ENCODE measurements around the gene ZNF569. TPM values are rescaled to one million over a fixed set of nuclear protein-coding genes. Genes with fewer than 3 reads are reported as not detected.

The ZNF569 gene
- total RNA-seq, 1 donor from 2014 or later, result 3.7 TPM

DNA sequence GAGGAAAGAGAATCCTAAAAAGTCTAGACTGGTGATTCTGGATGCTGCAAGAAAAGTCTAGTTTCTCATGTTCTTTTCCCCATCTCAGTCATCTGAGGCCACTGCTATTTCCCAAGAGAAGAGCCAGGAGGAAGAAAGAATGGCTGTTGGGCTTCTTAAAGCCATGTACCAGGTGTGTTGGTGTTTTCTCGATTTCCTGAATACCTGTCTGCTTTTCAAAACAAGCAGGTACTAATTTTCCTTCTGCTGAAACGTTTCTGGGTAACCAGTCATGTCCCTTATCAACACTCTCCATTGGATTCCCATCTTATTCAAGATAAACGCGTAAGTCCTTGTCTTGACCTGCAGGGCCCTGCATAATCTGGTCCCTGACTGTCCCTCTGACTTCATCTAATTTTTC, 3.0 kb upstream of the ZNF569 start:
- Histone ChIP-seq H3K27me3 (no peaks in the 10 kb centered on the region), H3K27ac (no peak overlapping the region), H3K36me3 (peaks cover 0 to 41% of the 10 kb centered on the region in 2 donors), H3K4me3 (peak overlapping the region; percentile 69 to 73), H3K4me1 (peaks cover 31% of the 10 kb centered on the region), H3K9me3 (no peaks in the 10 kb centered on the region)
- TF ChIP-seq CTCF (IDR thresholded peaks at IDR 0.05) (no peak), POLR2A (IDR thresholded peaks at IDR 0.05) (no peak), POLR2AphosphoS5 (IDR thresholded peaks at IDR 0.05; ENCODE audit: insufficient read depth in 1 of 2, low read depth in 1 of 2) (no peak)
- intact Hi-C loops (cut with DNase I), result no loop called here
- no peak for DNase-seq (ENCODE audit: extremely low spot score in 2 of 2)

- Histone ChIP-seq H3K4me1 (peaks cover 31% of the 10 kb centered on the region), H3K9me3 (no peaks in the 10 kb centered on the region), H3K36me3 (peaks cover 0 to 40% of the 10 kb centered on the region in 2 donors), H3K27ac (peak within 1 kb of the TSS; percentile 83), H3K27me3 (no peaks in the 10 kb centered on the region), H3K4me3 (peak within 1 kb of the TSS; percentile 69 to 73)
- DNase-seq (ENCODE audit: extremely low spot score in 2 of 2), result peak in 1 of 2 donors; percentile 83
- no peak for TF ChIP-seq CTCF (IDR thresholded peaks at IDR 0.05)
- peak; percentile 85 to 96 for TF ChIP-seq POLR2AphosphoS5 (IDR thresholded peaks at IDR 0.05; ENCODE audit: insufficient read depth in 1 of 2, low read depth in 1 of 2)
- TF ChIP-seq POLR2A (IDR thresholded peaks at IDR 0.05), result peak in 1 of 2 donors; percentile 63
- intact Hi-C loops (cut with DNase I), result loop anchor here (5.0 kb wide), 1 partner anchor 758 kb away; no protein-coding TSS in a partner anchor
Measured at GRCh38 chr19:37468961-37469777, 1.9 kb upstream of the ZNF569 start, which contains the start of gene ZNF570. Gene ZNF570 (plus strand): TSS chr19:37469356. CDS start chr19:37470355, 999 bp downstream.

DNA sequence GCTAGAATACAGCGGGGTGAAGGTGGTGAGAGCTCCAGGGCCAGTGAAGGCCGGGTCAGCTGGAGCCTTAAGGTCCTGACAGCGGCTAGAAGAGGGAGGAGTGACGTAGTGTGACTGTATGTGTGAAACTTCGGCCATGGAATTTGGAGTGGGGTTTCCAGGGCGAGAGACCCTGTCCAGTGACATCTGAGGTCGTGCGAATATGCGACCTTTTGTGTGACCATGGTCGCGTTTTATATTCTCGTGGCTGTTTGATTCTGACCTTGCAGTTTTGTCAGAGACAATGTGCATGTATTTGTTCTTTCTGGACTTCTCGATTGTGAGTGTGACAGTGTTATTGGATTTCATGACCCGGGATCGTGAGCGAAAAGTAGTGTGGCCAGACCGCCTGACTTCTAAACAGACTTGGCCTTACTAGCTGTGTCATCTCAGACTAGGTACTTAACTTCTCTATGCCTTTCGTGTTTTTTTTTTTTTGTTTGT, 405 bp upstream of the ZNF569 start:
- TF ChIP-seq CTCF (IDR thresholded peaks at IDR 0.05), result no peak
- TF ChIP-seq POLR2A (IDR thresholded peaks at IDR 0.05), result no peak
- TF ChIP-seq POLR2AphosphoS5 (IDR thresholded peaks at IDR 0.05; ENCODE audit: insufficient read depth in 1 of 2, low read depth in 1 of 2), result no peak
- Histone ChIP-seq H3K27me3 (no peaks in the 10 kb centered on the region), H3K4me1 (peaks cover 31% of the 10 kb centered on the region), H3K27ac (peak overlapping the region; percentile 83), H3K4me3 (peak overlapping the region; percentile 73 to 82), H3K36me3 (peaks cover 0 to 41% of the 10 kb centered on the region in 2 donors), H3K9me3 (no peaks in the 10 kb centered on the region)
- no peak for DNase-seq (ENCODE audit: extremely low spot score in 2 of 2)
- intact Hi-C loops (cut with DNase I), result loop anchor here (5.0 kb wide), 1 partner anchor 760 kb away; no protein-coding TSS in a partner anchor

- Histone ChIP-seq H3K36me3 (peaks cover 0 to 41% of the 10 kb centered on the region in 2 donors), H3K4me3 (peak overlapping the region; percentile 73 to 82), H3K27me3 (no peaks in the 10 kb centered on the region), H3K4me1 (peaks cover 31% of the 10 kb centered on the region), H3K9me3 (peaks cover 8% of the 10 kb centered on the region), H3K27ac (peak overlapping the region; percentile 83)
- DNase-seq (ENCODE audit: extremely low spot score in 2 of 2), result no peak
- intact Hi-C loops (cut with DNase I), result loop anchor here (5.0 kb wide), 1 partner anchor 761 kb away; no protein-coding TSS in a partner anchor
- TF ChIP-seq POLR2A (IDR thresholded peaks at IDR 0.05) (no peak), POLR2AphosphoS5 (IDR thresholded peaks at IDR 0.05; ENCODE audit: insufficient read depth in 1 of 2, low read depth in 1 of 2) (no peak), CTCF (IDR thresholded peaks at IDR 0.05) (no peak)
Measured at GRCh38 chr19:37466277-37466797, 907 bp downstream of the ZNF569 start.
